ENCODE measurements around the gene ZMYND10. TPM values are rescaled to one million over a fixed set of nuclear protein-coding genes. Genes with fewer than 3 reads are reported as not detected.

ZMYND10 gene
- total and polyA plus RNA-seq, 9 of the 15 experiments (the other 6 are each of a cell fraction or from before 2014, with no cell fraction given) = 0.20 to 2.8 (median 0.70) TPM

DNA sequence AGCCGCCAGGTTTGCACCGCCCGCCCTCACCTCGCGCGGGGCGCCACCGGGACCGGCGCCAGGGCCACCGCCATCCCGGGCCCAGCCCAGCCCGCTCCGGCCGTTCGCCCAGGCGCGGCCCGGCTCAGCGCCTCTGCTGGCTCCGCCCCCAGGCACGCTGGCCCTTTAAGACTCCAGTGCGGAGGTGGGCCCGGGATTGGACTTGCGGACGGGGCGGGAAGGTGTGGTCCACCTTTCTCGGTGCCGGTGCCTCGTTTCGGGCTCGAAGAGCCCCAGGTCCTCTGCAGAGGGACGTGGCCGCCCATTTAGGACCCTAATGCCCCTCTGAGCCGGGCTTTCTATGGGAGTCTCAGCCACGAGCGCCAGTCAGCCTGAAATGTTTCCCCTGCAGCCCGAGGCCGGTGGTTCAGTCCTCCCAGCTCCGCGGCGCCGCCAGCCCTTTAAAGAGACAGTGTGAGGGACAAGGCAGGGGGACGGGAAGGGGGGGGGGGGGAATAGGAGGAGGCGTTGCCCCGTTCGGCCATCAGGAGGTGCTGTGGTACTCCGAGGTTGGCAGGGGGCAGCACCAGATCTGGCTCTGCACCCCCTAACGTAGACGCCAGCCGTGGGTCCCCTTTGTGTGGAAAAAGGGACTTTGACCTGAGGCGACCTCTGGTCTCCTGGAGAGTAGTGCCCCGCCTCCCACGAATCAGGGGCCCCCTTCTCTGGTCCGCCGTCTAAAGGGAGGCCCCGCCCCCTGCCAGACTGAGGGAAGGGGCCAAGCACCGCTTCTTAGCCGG lies 24.0 kb downstream of the ZMYND10 start:
- Histone ChIP-seq H3K79me2 (ENCODE audit: control insufficient read depth, insufficient read depth, low read length) (peaks cover 22% of the 10 kb centered on the region), H4K20me1 (replicated peaks; ENCODE audit: control insufficient read depth, insufficient read depth, low read length) (no peaks in the 10 kb centered on the region), H3K27me3 (ENCODE audit: control insufficient read depth in 2 of 2, insufficient read depth in 2 of 2, low read length in 2 of 2) (no peaks in the 10 kb centered on the region), H3K36me3 (ENCODE audit: control insufficient read depth, insufficient read depth, low read length) (peaks cover 43% of the 10 kb centered on the region; the same call in 2 of the 3 replicates), H3K9me3 (replicated peaks; ENCODE audit: control insufficient read depth, insufficient read depth, low read depth, low read length) (no peaks in the 10 kb centered on the region), H3K4me2 (ENCODE audit: insufficient read depth, low read length) (peak overlapping the region; percentile 90), H3K27ac (ENCODE audit: extremely low read depth, low read depth, low read length) (peak overlapping the region; percentile 100), H2AFZ (ENCODE audit: low read depth, low read length) (peak overlapping the region; percentile 99), H3K4me1 (replicated peaks in 1 of 2; ENCODE audit: control insufficient read depth in 2 of 2, insufficient read depth in 2 of 2, low read length in 2 of 2) (peaks cover 33 to 75% of the 10 kb centered on the region in 2 experiments), H3K9me1 (ENCODE audit: control insufficient read depth, insufficient read depth, low read length) (no peaks in the 10 kb centered on the region), H3K9ac (ENCODE audit: insufficient read depth in 1 of 2, low read depth in 2 of 2, low read length in 2 of 2) (peak overlapping the region; percentile 98), H3K4me3 (peak overlapping the region; percentile 81)
- no TSS peak for BruUV-seq (replicated peaks)
- ChIA-PET CTCF (ENCODE audit: low intra/inter-chr PET ratio) (no interaction called here), POLR2A (interaction anchor here (1.0 kb wide), 1 partner anchor 18 kb away, joined by 4 read pairs; the partner anchor contains the start of gene HYAL1)
- in situ Hi-C loops (cut with MboI) (no loop called here), intact Hi-C loops (cut with micrococcal nuclease) (no loop called here)
- FAIRE-seq (peak; percentile 71), ATAC-seq (peak; percentile 90), DNase-seq (ENCODE audit: extremely low read depth in 1 of 4, low spot score in 3 of 4) (peak; percentile 68 to 90 (median 78))
- WGBS (ENCODE audit: insufficient coverage, low coverage, missing lambda C conversion rate) = under 1% methylated on average over 33 of the region's 59 CpGs
- TF ChIP-seq, protein P1, sequence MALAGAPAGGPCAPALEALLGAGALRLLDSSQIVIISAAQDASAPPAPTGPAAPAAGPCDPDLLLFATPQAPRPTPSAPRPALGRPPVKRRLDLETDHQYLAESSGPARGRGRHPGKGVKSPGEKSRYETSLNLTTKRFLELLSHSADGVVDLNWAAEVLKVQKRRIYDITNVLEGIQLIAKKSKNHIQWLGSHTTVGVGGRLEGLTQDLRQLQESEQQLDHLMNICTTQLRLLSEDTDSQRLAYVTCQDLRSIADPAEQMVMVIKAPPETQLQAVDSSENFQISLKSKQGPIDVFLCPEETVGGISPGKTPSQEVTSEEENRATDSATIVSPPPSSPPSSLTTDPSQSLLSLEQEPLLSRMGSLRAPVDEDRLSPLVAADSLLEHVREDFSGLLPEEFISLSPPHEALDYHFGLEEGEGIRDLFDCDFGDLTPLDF (CRISPR knock-in tag; IDR thresholded peaks at IDR 0.05) = no peak
- peak; percentile 17 to 36; a peak in 2 of 4 replicates for TF ChIP-seq SIX5 (IDR thresholded peaks at IDR 0.05; ENCODE audit: borderline replicate concordance in 1 of 2, insufficient read depth in 1 of 2, low read depth in 1 of 2, low read length in 2 of 2)
- TF ChIP-seq EP300 (IDR thresholded peaks at IDR 0.05; ENCODE audit: low read length) = 0 out of 2 replicates have a peak, but pooled peaks have one; percentile 24
- TF ChIP-seq NEUROD1 (IDR thresholded peaks at IDR 0.05; ENCODE audit: borderline replicate concordance, low read depth, low read length, partially characterized antibody) = peak; percentile 97
- peak; percentile 83; the same call in 1 of the 2 replicates for TF ChIP-seq SNIP1 (IDR thresholded peaks at IDR 0.05; ENCODE audit: low read depth)
- TF ChIP-seq ZBED1 (IDR thresholded peaks at IDR 0.05) = no peak
- TF ChIP-seq, protein P2, sequence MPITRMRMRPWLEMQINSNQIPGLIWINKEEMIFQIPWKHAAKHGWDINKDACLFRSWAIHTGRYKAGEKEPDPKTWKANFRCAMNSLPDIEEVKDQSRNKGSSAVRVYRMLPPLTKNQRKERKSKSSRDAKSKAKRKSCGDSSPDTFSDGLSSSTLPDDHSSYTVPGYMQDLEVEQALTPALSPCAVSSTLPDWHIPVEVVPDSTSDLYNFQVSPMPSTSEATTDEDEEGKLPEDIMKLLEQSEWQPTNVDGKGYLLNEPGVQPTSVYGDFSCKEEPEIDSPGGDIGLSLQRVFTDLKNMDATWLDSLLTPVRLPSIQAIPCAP (CRISPR knock-in tag; IDR thresholded peaks at IDR 0.05; ENCODE audit: borderline replicate concordance) = no peak
- no peak for TF ChIP-seq ZNF347 (CRISPR knock-in tag; IDR thresholded peaks at IDR 0.05; ENCODE audit: low read depth)
- TF ChIP-seq, protein P3, sequence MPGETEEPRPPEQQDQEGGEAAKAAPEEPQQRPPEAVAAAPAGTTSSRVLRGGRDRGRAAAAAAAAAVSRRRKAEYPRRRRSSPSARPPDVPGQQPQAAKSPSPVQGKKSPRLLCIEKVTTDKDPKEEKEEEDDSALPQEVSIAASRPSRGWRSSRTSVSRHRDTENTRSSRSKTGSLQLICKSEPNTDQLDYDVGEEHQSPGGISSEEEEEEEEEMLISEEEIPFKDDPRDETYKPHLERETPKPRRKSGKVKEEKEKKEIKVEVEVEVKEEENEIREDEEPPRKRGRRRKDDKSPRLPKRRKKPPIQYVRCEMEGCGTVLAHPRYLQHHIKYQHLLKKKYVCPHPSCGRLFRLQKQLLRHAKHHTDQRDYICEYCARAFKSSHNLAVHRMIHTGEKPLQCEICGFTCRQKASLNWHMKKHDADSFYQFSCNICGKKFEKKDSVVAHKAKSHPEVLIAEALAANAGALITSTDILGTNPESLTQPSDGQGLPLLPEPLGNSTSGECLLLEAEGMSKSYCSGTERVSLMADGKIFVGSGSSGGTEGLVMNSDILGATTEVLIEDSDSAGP (CRISPR knock-in tag; IDR thresholded peaks at IDR 0.05) = peak; percentile 97
- peak; percentile 67; the same call in 1 of the 2 replicates for TF ChIP-seq CXXC5 (CRISPR knock-in tag; IDR thresholded peaks at IDR 0.05)
- TF ChIP-seq NCOA6 (IDR thresholded peaks at IDR 0.05) = peak; percentile 57; the same call in 1 of the 2 replicates
- TF ChIP-seq, protein P4, sequence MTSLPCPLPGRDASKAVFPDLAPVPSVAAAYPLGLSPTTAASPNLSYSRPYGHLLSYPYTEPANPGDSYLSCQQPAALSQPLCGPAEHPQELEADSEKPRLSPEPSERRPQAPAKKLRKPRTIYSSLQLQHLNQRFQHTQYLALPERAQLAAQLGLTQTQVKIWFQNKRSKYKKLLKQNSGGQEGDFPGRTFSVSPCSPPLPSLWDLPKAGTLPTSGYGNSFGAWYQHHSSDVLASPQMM (CRISPR knock-in tag; IDR thresholded peaks at IDR 0.05) = no peak
- TF ChIP-seq RUNX1 (IDR thresholded peaks at IDR 0.05; ENCODE audit: low read depth) = no peak
- TF ChIP-seq ETV6 (IDR thresholded peaks at IDR 0.05; ENCODE audit: borderline replicate concordance in 1 of 2, low read depth in 2 of 2, low read length in 1 of 2) = no peak
- no peak for TF ChIP-seq ETV6 (CRISPR knock-in tag; IDR thresholded peaks at IDR 0.05; ENCODE audit: borderline replicate concordance)
- TF ChIP-seq FOXK1 (CRISPR knock-in tag; IDR thresholded peaks at IDR 0.05; ENCODE audit: borderline replicate concordance) = no peak
- TF ChIP-seq NELFE (IDR thresholded peaks at IDR 0.05; ENCODE audit: insufficient read depth, insufficient read length) = no peak

All from K562 (cell line).